ENCODE results near the gene CHD5.
"Not testable (repeated sequence)": the region's sequence is repeated elsewhere in the genome, so short reads cannot be mapped to it uniquely, and the experiment has no call there.

The CHD5 gene

GRCh38 chr1:6070450-6070974 lies 109.6 kb downstream of the CHD5 start:
- DNase-seq (ENCODE audit: insufficient read length, low spot score) (no peak), FAIRE-seq (no peak)
- no peak for TF ChIP-seq CTCF (IDR thresholded peaks at IDR 0.05; ENCODE audit: insufficient read depth, missing control alignments)

GRCh38 chr1:6069573-6069972 lies 110.5 kb downstream of the CHD5 start:
- DNase-seq (ENCODE audit: insufficient read length, low spot score): no peak
- no peak for FAIRE-seq
- TF ChIP-seq CTCF (IDR thresholded peaks at IDR 0.05; ENCODE audit: insufficient read depth, missing control alignments): no peak

GRCh38 chr1:6068932-6069331 lies 111.2 kb downstream of the CHD5 start:
- TF ChIP-seq CTCF (IDR thresholded peaks at IDR 0.05; ENCODE audit: insufficient read depth, missing control alignments): no peak
- no peak for FAIRE-seq
- DNase-seq (ENCODE audit: insufficient read length, low spot score): no peak

GRCh38 chr1:6068073-6068472 lies 112.0 kb downstream of the CHD5 start:
- DNase-seq (ENCODE audit: insufficient read length, low spot score): no peak
- no peak for FAIRE-seq
- no peak for TF ChIP-seq CTCF (IDR thresholded peaks at IDR 0.05; ENCODE audit: insufficient read depth, missing control alignments)

GRCh38 chr1:6066680-6067079 lies 113.4 kb downstream of the CHD5 start:
- FAIRE-seq (no peak), DNase-seq (ENCODE audit: insufficient read length, low spot score) (no peak)
- TF ChIP-seq CTCF (IDR thresholded peaks at IDR 0.05; ENCODE audit: insufficient read depth, missing control alignments): no peak

- TF ChIP-seq CTCF (IDR thresholded peaks at IDR 0.05; ENCODE audit: insufficient read depth, missing control alignments): no peak
- DNase-seq (ENCODE audit: insufficient read length, low spot score): no peak
- FAIRE-seq: no peak
Observed at GRCh38 chr1:6065093-6065858, 114.8 kb downstream of the CHD5 start.

- FAIRE-seq; DNase-seq (ENCODE audit: insufficient read length, low spot score): not testable (repeated sequence)
Observed at GRCh38 chr1:6063532-6064053, 116.5 kb downstream of the CHD5 start.

Data from D721Med (cell line).